SK-N-SH treated with all-trans-retinoic acid at 6 μM for 48 hours (cell line): ENCODE data around the gene CISD3.

ENCODE experiments used
- ATAC-seq: fragments of 200-7000 bp; cut with Tn5 transposase; 3 replicates; pipeline ENCODE4 v1.9.1; 2020; ENCODE audit warnings: mild to moderate bottlenecking, moderate library complexity
- ARNTL ChIP-seq: fragments of 450-650 bp; formaldehyde crosslinking; IDR thresholded peaks from 2 replicates; pipeline ENCODE4 v1.5.0; 2020; ENCODE audit warnings: low read depth, mild to moderate bottlenecking, moderate library complexity, borderline replicate concordance
- CREB5 ChIP-seq: fragments of 250-450 bp; sonication (Bioruptor Pico); IDR thresholded peaks from 2 replicates; pipeline ENCODE4 v1.5.1; 2020; ENCODE audit warnings: low read depth, mild to moderate bottlenecking, moderate library complexity
- CSDC2 ChIP-seq: fragments of 250-450 bp; sonication (Bioruptor Pico); IDR thresholded peaks from 2 replicates; pipeline ENCODE4 v1.5.0; 2020; ENCODE audit warnings: mild to moderate bottlenecking, moderate library complexity
- CSRNP3 ChIP-seq: fragments of 250-450 bp; sonication (Bioruptor Pico); IDR thresholded peaks from 2 replicates; pipeline ENCODE4 v1.5.1; 2021; ENCODE audit warnings: mild to moderate bottlenecking, moderate library complexity
- ESRRG ChIP-seq: fragments of 250-450 bp; sonication (Bioruptor Pico); IDR thresholded peaks from 2 replicates; pipeline ENCODE4 v1.6.1; 2021; ENCODE audit warnings: mild to moderate bottlenecking
- GLIS3 ChIP-seq: fragments of 250-450 bp; sonication (Bioruptor Pico); IDR thresholded peaks from 2 replicates; pipeline ENCODE4 v1.5.0; 2020; ENCODE audit warnings: mild to moderate bottlenecking, moderate library complexity
- ISL1 ChIP-seq: fragments of 250-450 bp; sonication (Bioruptor Pico); IDR thresholded peaks from 2 replicates; pipeline ENCODE4 v2.1.2; 2022; ENCODE audit warnings: mild to moderate bottlenecking, moderate library complexity
- OSR1 ChIP-seq: fragments of 250-450 bp; sonication (Bioruptor Pico); IDR thresholded peaks from 2 replicates; pipeline ENCODE4 v1.8.0; 2022; ENCODE audit warnings: moderate library complexity, mild to moderate bottlenecking, inconsistent platforms
- PATZ1 ChIP-seq: fragments of 250-450 bp; sonication (Bioruptor Pico); IDR thresholded peaks from 2 replicates; pipeline ENCODE4 v1.8.0; 2020; ENCODE audit warnings: mild to moderate bottlenecking, moderate library complexity, borderline replicate concordance
- POU6F1 ChIP-seq: fragments of 250-450 bp; sonication (Bioruptor Pico); IDR thresholded peaks from 2 replicates; pipeline ENCODE4 v1.8.0; 2021; ENCODE audit warnings: low read depth, mild to moderate bottlenecking, moderate library complexity, borderline replicate concordance
- PPARA ChIP-seq: fragments of 250-450 bp; sonication (Bioruptor Pico); IDR thresholded peaks from 2 replicates; pipeline ENCODE4 v1.5.0; 2020; ENCODE audit warnings: mild to moderate bottlenecking, borderline replicate concordance
- RARB ChIP-seq: fragments of 250-450 bp; sonication (Bioruptor Pico); IDR thresholded peaks from 2 replicates; pipeline ENCODE4 v1.8.0; 2021; ENCODE audit warnings: mild to moderate bottlenecking, moderate library complexity
- SNAI2 ChIP-seq: fragments of 250-450 bp; sonication (Bioruptor Pico); IDR thresholded peaks from 2 replicates; pipeline ENCODE4 v1.5.0; 2020; ENCODE audit warnings: mild to moderate bottlenecking, moderate library complexity
- TCF4 ChIP-seq: fragments of 250-450 bp; sonication (Bioruptor Pico); IDR thresholded peaks from 2 replicates; pipeline ENCODE4 v1.8.0; 2021; ENCODE audit warnings: mild to moderate bottlenecking, moderate library complexity, borderline replicate concordance
- TOX ChIP-seq: fragments of 250-450 bp; sonication (Bioruptor Pico); IDR thresholded peaks from 2 replicates; pipeline ENCODE4 v1.8.0; 2021; ENCODE audit warnings: mild to moderate bottlenecking, moderate library complexity, borderline replicate concordance
- TSHZ2 ChIP-seq: fragments of 250-450 bp; sonication (Bioruptor Pico); IDR thresholded peaks from 2 replicates; pipeline ENCODE4 v1.5.0; 2020; ENCODE audit warnings: mild to moderate bottlenecking, moderate library complexity
- ZC3H10 ChIP-seq: fragments of 250-450 bp; sonication (Bioruptor Pico); IDR thresholded peaks from 2 replicates; pipeline ENCODE4 v1.5.1; 2021; ENCODE audit warnings: mild to moderate bottlenecking, moderate library complexity
- ZFP30 ChIP-seq: fragments of 450-650 bp; formaldehyde crosslinking; IDR thresholded peaks from 2 replicates; pipeline ENCODE4 v1.5.0; 2022; ENCODE audit warnings: mild to moderate bottlenecking, moderate library complexity
- ZNF565 ChIP-seq: fragments of 450-650 bp; formaldehyde crosslinking; conservative IDR thresholded peaks from 2 replicates; pipeline ENCODE4 v1.5.0; 2020; ENCODE audit warnings: low read depth, mild to moderate bottlenecking, moderate library complexity
- ZNF70 ChIP-seq: fragments of 450-650 bp; formaldehyde crosslinking; IDR thresholded peaks from 2 replicates; pipeline ENCODE4 v1.5.0; 2020; ENCODE audit warnings: mild to moderate bottlenecking, moderate library complexity
- ZNF8 ChIP-seq: fragments of 450-650 bp; formaldehyde crosslinking; IDR thresholded peaks from 2 replicates; pipeline ENCODE4 v1.5.0; 2020; ENCODE audit warnings: mild to moderate bottlenecking, moderate library complexity

Gene CISD3

GRCh38 chr17:38733982-38734973, 4.1 kb downstream of the CISD3 start:
- ATAC-seq, result no peak
- TF ChIP-seq TOX (CRISPR knock-in tag) (no peak), ZFP30 (CRISPR knock-in tag) (no peak), PPARA (CRISPR knock-in tag) (no peak), ZNF565 (CRISPR knock-in tag) (no peak), GLIS3 (CRISPR knock-in tag) (no peak), ZC3H10 (CRISPR knock-in tag) (no peak), OSR1 (no peak), POU6F1 (CRISPR knock-in tag) (no peak), CSRNP3 (CRISPR knock-in tag) (no peak), TSHZ2 (CRISPR knock-in tag) (no peak), CSDC2 (CRISPR knock-in tag) (no peak)

GRCh38 chr17:38735161-38735997, 5.2 kb downstream of the CISD3 start:
- peak; percentile 19 for ATAC-seq
- TF ChIP-seq ISL1 (CRISPR knock-in tag) (no peak), SNAI2 (CRISPR knock-in tag) (no peak), TCF4 (CRISPR knock-in tag) (no peak), RARB (CRISPR knock-in tag) (no peak), PATZ1 (CRISPR knock-in tag) (no peak), ARNTL (no peak), ESRRG (CRISPR knock-in tag) (no peak), OSR1 (no peak), ZNF70 (CRISPR knock-in tag) (no peak)

- TF ChIP-seq CSRNP3 (CRISPR knock-in tag), result no peak
- TF ChIP-seq POU6F1 (CRISPR knock-in tag), result no peak
- no peak for TF ChIP-seq TOX (CRISPR knock-in tag)
- TF ChIP-seq ZNF565 (CRISPR knock-in tag), result no peak
- no peak for TF ChIP-seq OSR1
- TF ChIP-seq RARB (CRISPR knock-in tag), result no peak
- TF ChIP-seq CSDC2 (CRISPR knock-in tag), result no peak
- TF ChIP-seq PPARA (CRISPR knock-in tag), result no peak
- no peak for TF ChIP-seq ZNF8 (CRISPR knock-in tag)
- TF ChIP-seq ZC3H10 (CRISPR knock-in tag), result no peak
- no peak for TF ChIP-seq CREB5
These were observed 8.0 kb downstream of the CISD3 start for GRCh38 chr17:38738007-38738662.

More at GRCh38 chr17:38738007-38738662, 8.0 kb downstream of the CISD3 start:
- no peak for ATAC-seq
